Left ventricle myocardium inferior (tissue), 1 donor: ENCODE data around the gene CMC1. TPM values are rescaled to one million over a fixed set of nuclear protein-coding genes. Genes with fewer than 3 reads are reported as not detected.

ENCODE experiments used
- DNase-seq: peaks from one replicate; pipeline ENCODE4 v3.0.0-alpha.2; 2020
- H3K27ac ChIP-seq: fragments of 200-600 bp; replicated peaks from 2 replicates; pipeline ENCODE4 v1.8.0; 2021
- H3K27me3 ChIP-seq: fragments of 200-600 bp; 2 replicates; pipeline ENCODE4 v1.8.0; 2021; ENCODE audit warnings: low read depth
- H3K36me3 ChIP-seq: fragments of 200-600 bp; 2 replicates; pipeline ENCODE4 v1.8.0; 2021
- H3K4me1 ChIP-seq: fragments of 200-600 bp; 2 replicates; pipeline ENCODE4 v1.8.0; 2021
- H3K4me3 ChIP-seq: fragments of 200-600 bp; 2 replicates; pipeline ENCODE4 v1.8.0; 2021; ENCODE audit warnings: mild to moderate bottlenecking, moderate library complexity
- H3K9me3 ChIP-seq: fragments of 200-600 bp; replicated peaks from 2 replicates; pipeline ENCODE4 v1.8.0; 2021
- intact Hi-C: fragments of 100-400 bp; cut with micrococcal nuclease; formaldehyde crosslinking; loops from one replicate; pipeline ENCODE4 v1.11.0; 2022
- total RNA-seq: library from RNA; stranded (reverse); fragmentation: NEBNext Ultra II Directional; extraction: Animal tissue kit (Norgen Biotek cat#: 25700); gene quantifications from one replicate; pipeline ENCODE4 v1.2.1, GENCODE V29; 2021
- TF ChIP-seq, protein P1 (sequence below): fragments of 200-600 bp; IDR thresholded peaks from 2 replicates; pipeline ENCODE4 v1.8.0; 2021; ENCODE audit warnings: antibody characterized with exemption, mild to moderate bottlenecking, borderline replicate concordance
- donor health status: DM: no; HTN: yes; CAD: no; lungs with severe emphysema.

The CMC1 gene
- total RNA-seq, 1 donor from 2014 or later = 41.0 TPM

DNA sequence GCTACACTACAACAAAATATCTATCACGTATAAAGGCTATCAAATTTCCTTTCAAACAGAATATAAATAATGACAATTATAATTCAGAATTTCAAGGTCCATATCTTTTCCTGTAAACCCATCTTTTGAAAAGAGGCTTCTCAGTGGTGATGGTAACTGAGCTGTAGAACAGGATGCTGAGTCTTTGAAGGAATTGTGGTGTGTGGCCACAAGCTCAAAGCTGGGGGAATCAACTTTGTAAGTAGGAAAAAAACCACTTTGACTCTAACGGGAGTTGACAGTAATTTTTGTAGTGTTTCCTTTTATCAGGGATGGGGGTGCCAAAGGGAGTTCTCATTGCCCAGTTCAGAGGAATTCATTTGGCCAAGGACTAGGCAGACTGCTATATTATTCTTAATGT is 93.8 kb downstream of the CMC1 start:
- Histone ChIP-seq H3K4me3 (no peak overlapping the region), H3K27me3 (no peaks in the 10 kb centered on the region), H3K36me3 (peaks cover 56% of the 10 kb centered on the region), H3K4me1 (peaks cover 7% of the 10 kb centered on the region), H3K9me3 (no peaks in the 10 kb centered on the region), H3K27ac (no peak overlapping the region)
- intact Hi-C loops = no loop called here
- no peak for DNase-seq
- TF ChIP-seq, protein P1, sequence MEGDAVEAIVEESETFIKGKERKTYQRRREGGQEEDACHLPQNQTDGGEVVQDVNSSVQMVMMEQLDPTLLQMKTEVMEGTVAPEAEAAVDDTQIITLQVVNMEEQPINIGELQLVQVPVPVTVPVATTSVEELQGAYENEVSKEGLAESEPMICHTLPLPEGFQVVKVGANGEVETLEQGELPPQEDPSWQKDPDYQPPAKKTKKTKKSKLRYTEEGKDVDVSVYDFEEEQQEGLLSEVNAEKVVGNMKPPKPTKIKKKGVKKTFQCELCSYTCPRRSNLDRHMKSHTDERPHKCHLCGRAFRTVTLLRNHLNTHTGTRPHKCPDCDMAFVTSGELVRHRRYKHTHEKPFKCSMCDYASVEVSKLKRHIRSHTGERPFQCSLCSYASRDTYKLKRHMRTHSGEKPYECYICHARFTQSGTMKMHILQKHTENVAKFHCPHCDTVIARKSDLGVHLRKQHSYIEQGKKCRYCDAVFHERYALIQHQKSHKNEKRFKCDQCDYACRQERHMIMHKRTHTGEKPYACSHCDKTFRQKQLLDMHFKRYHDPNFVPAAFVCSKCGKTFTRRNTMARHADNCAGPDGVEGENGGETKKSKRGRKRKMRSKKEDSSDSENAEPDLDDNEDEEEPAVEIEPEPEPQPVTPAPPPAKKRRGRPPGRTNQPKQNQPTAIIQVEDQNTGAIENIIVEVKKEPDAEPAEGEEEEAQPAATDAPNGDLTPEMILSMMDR = no peak

DNA sequence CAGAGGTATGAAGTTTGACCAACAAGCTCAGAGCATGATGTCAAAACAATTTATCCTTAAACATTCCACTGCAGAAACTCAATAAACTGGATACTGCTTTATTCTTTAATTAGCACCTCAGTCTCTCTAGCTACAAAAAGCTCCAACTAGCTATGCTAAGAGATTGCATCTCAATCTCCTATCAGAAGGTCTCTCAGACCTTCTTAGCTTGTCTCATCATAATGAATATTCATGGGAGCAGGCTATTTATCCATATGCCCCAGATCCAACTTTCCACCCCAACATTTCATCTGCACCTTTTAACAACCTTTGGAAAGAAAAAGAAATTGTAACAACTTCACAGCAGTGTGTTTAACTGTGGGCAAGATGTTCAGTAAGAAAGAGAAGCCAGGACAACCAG is 95.8 kb downstream of the CMC1 start:
- intact Hi-C loops = no loop called here
- Histone ChIP-seq H3K4me1 (peaks cover 3% of the 10 kb centered on the region), H3K27me3 (no peaks in the 10 kb centered on the region), H3K27ac (no peak overlapping the region), H3K4me3 (no peak overlapping the region), H3K36me3 (peaks cover 49% of the 10 kb centered on the region), H3K9me3 (no peaks in the 10 kb centered on the region)
- TF ChIP-seq, protein P1 = no peak
- no peak for DNase-seq

DNA sequence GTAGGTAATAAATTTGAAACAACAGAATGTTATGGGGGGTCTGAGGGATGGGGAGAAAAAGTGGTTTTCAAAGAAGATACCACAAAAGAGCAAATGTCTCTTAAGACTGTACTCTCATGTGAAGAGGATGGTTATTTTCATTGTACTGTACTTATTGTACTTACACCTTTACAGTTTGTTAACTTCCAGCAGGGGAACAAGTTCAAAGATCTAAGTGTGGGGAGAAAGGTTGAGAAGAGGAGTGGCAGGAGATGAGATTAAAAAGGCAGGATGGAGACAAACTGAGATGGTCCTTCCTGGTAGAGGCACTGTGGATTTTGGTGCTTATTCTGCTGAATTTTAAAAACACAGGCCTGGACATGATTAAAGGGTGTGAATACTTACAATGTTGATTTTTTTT is 101.7 kb downstream of the CMC1 start:
- Histone ChIP-seq H3K27ac (no peak overlapping the region), H3K4me3 (no peak overlapping the region), H3K9me3 (no peaks in the 10 kb centered on the region), H3K36me3 (peaks cover 23% of the 10 kb centered on the region), H3K27me3 (no peaks in the 10 kb centered on the region), H3K4me1 (peaks cover 61% of the 10 kb centered on the region)
- TF ChIP-seq, protein P1 = no peak
- intact Hi-C loops = no loop called here
- DNase-seq = no peak

DNA sequence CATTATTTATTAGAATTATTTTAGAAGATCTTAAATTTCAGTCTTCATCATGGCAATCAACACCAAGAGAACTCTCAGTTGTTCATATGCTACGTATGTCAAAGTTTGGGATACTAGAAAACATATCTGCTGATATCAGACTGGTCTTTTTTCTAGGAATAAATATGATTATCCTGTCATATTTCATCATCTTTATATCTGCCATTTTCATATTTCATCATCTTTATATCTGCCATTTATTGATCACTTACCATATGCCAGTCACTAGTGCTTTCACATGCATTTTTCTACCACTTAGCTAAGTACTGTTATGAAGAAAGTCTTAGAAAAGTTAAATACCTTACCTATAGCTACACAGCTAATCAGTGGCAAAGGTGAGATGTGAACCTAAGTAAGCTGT is 104.3 kb downstream of the CMC1 start:
- intact Hi-C loops = no loop called here
- H3K27ac ChIP-seq = no peak overlapping the region
- peaks cover 85% of the 10 kb centered on the region for H3K4me1 ChIP-seq
- H3K36me3 ChIP-seq = no peaks in the 10 kb centered on the region
- no peaks in the 10 kb centered on the region for H3K27me3 ChIP-seq
- TF ChIP-seq, protein P1 = no peak
- no peak for DNase-seq
- H3K4me3 ChIP-seq = peak overlapping the region; percentile 83
- no peaks in the 10 kb centered on the region for H3K9me3 ChIP-seq

DNA sequence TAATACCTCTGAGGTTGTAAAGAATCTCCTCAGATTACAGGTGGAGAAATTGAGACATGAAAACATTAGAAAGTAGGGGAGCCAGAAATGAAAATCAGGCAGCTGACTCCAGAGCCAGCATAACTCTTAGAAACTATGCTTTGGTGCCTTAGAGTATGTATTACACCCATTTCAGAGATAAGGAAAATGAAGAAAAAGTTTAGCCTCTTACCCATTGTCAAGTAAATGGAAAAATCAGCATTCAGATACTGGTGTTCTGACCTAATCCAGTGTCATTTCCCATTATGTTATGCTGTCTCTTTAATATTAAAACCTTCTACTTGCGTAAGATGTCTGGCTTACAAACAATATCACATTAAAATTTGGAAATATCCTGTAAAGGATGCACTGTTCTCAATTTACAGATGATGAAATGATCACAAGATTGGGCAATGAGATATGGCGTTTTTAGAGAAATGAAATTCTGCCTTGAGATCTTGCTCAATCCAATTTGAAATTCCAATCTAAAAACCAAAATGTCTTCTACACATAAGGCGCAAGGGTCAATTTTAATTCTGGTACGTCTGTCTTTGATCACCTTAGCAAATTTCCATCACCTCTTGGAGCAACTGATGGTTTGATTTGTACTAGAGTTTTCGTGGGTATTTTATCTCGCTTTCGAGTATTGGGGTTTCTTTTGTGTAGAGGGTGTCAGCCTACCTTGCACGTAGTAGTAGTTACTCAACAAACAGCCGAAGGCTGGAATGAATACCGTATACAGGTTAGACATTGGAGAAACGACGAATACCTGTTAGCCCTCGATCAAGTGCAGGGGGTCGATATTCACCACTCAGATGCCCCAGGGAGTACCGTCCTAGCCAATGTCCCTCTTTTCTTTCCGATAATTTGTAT is 106.2 kb downstream of the CMC1 start:
- TF ChIP-seq, protein P1 = no peak
- H3K27ac ChIP-seq = peak overlapping the region; percentile 99
- H3K4me1 ChIP-seq = peaks cover 90% of the 10 kb centered on the region
- DNase-seq = no peak
- H3K4me3 ChIP-seq = peak overlapping the region; percentile 83
- intact Hi-C loops = no loop called here
- no peaks in the 10 kb centered on the region for H3K27me3 ChIP-seq
- H3K9me3 ChIP-seq = peaks cover 15% of the 10 kb centered on the region
- H3K36me3 ChIP-seq = peaks cover 5% of the 10 kb centered on the region
